HCT116 (cell line): Measurements from ENCODE around the gene FOXL2. TPM values are rescaled to one million over a fixed set of nuclear protein-coding genes. Genes with fewer than 3 reads are reported as not detected.

Experiments
- ATAC-seq: fragments of 200-7000 bp; cut with Tn5 transposase; 2 replicates; pipeline ENCODE4 v1.9.1; 2020; ENCODE audit warnings: mild to moderate bottlenecking, moderate library complexity
- BruUV-seq: library from RNA; stranded (reverse); fragments of 400-500 nt; replicated peaks from 2 replicates; lab custom pipeline; 2021; lab: Mats Ljungman, UMichigan
- CTCF ChIA-PET: fragments of 300-600 bp; sonication (Branson Sonifier 250); formaldehyde crosslinking; loops from one replicate; lab custom pipeline; 2021; ENCODE audit warnings: antibody characterized with exemption; lab: Charles Lee
- POLR2A ChIA-PET: fragments of 300-600, 350-600 bp; sonication (Branson Sonifier 250); formaldehyde crosslinking; loops from one replicate; lab custom pipeline; 2021; ENCODE audit warnings: antibody characterized with exemption; lab: Charles Lee
- RAD21 ChIA-PET, 2 experiments: fragments of 300-600 bp; sonication (Branson Sonifier 250); formaldehyde crosslinking; loops; one replicate each; lab custom pipeline; 2023; ENCODE audit warnings: low total read pairs in 2 of 2; ENCODE audit not compliant: uncharacterized antibody in 2 of 2, unreplicated experiment in 2 of 2, low non-redundant PET in 1 of 2; lab: Charles Lee
- DNase-seq: peaks from one replicate; pipeline ENCODE4 v3.0.0-alpha.2; 2010; ENCODE audit warnings: low read depth, low spot score
- H2AFZ ChIP-seq: fragments of 200-600 bp; shearing (Covaris generic), sonication (generic); 2 replicates; pipeline ENCODE4 v1.6.1; 2017; ENCODE audit warnings: low read depth, mixed run types, mixed read lengths, antibody characterized with exemption, low read length; ENCODE audit not compliant: poor library complexity, severe bottlenecking
- H3K27ac ChIP-seq: 2 replicates; pipeline ENCODE4 v1.5.1; 2012; ENCODE audit warnings: low read depth, low read length
- H3K27me3 ChIP-seq: fragments of 200-600 bp; sonication (generic); 2 replicates; pipeline ENCODE4 v1.6.1; 2016; ENCODE audit warnings: mixed run types, low read length, mixed read lengths; ENCODE audit not compliant: insufficient read depth
- H3K36me3 ChIP-seq, 2 experiments: fragments of 200-500 bp in 1 of 2; fragments of 200-600 bp in 1 of 2; sonication (Bioruptor generic) in 1 of 2; sonication (generic) in 1 of 2; 2 replicates each; pipeline versions ENCODE4 v1.5.1 to v1.6.1; 2014 to 2016; ENCODE audit warnings: low read length in 2 of 2, inconsistent platforms in 1 of 2, mixed read lengths in 1 of 2, mixed run types in 1 of 2; ENCODE audit not compliant: insufficient read depth in 2 of 2, control insufficient read depth in 1 of 2
- H3K4me1 ChIP-seq, 2 experiments: fragments of 200-600 bp in 1 of 2; sonication (generic) in 1 of 2; 2 replicates each; pipeline versions ENCODE4 v1.5.1 to v1.6.1; 2012 to 2017; ENCODE audit warnings: low read length in 2 of 2, inconsistent platforms in 1 of 2, mild to moderate bottlenecking in 1 of 2, mixed read lengths in 1 of 2, mixed run types in 1 of 2, moderate library complexity in 1 of 2; ENCODE audit not compliant: insufficient read depth in 2 of 2, control insufficient read depth in 1 of 2
- H3K4me2 ChIP-seq: fragments of 200-600 bp; sonication (generic); 2 replicates; pipeline ENCODE4 v1.6.1; 2017; ENCODE audit warnings: mixed run types, low read length, mixed read lengths
- H3K4me3 ChIP-seq, 2 experiments: fragments of 200-600 bp in 1 of 2; sonication (generic) in 1 of 2; replicated peaks in 1 of 2; 2 replicates each; pipeline ENCODE4 v1.5.1; 2011 to 2016; ENCODE audit warnings: low read length in 2 of 2, control low read depth in 1 of 2, low read depth in 1 of 2, mild to moderate bottlenecking in 1 of 2, mixed read lengths in 1 of 2, mixed run types in 1 of 2
- H3K79me2 ChIP-seq: fragments of 200-600 bp; sonication (generic); 2 replicates; pipeline ENCODE4 v1.6.1; 2017; ENCODE audit warnings: mild to moderate bottlenecking, mixed run types, low read length, moderate library complexity, mixed read lengths; ENCODE audit not compliant: insufficient read depth
- H3K9ac ChIP-seq: fragments of 200-600 bp; sonication (generic); 2 replicates; pipeline ENCODE4 v1.6.1; 2016; ENCODE audit warnings: low read length, mixed read lengths
- H3K9me2 ChIP-seq: fragments of 200-600 bp; sonication (generic), shearing (Covaris generic); 2 replicates; pipeline ENCODE4 v1.6.1; 2017; ENCODE audit warnings: mixed run types, mild to moderate bottlenecking, moderate library complexity; ENCODE audit not compliant: insufficient read depth
- H3K9me3 ChIP-seq, 2 experiments: fragments of 200-500 bp in 1 of 2; fragments of 200-600 bp in 1 of 2; sonication (Bioruptor generic) in 1 of 2; sonication (generic) in 1 of 2; 2 replicates each; pipeline ENCODE4 v1.6.1; 2014 to 2017; ENCODE audit warnings: low read length in 2 of 2, mixed read lengths in 2 of 2, inconsistent platforms in 1 of 2, low read depth in 1 of 2, mild to moderate bottlenecking in 1 of 2, mixed run types in 1 of 2, moderate library complexity in 1 of 2; ENCODE audit not compliant: control insufficient read depth in 1 of 2, insufficient read depth in 1 of 2
- H4K20me1 ChIP-seq: fragments of 200-600 bp; sonication (generic), shearing (Covaris generic); 2 replicates; pipeline ENCODE4 v1.6.1; 2017; ENCODE audit warnings: mixed run types, mild to moderate bottlenecking, moderate library complexity; ENCODE audit not compliant: insufficient read depth
- CBX3 ChIP-seq: IDR thresholded peaks from 2 replicates; pipeline ENCODE4 v1.6.1; 2012; ENCODE audit warnings: low read depth
- CTCF ChIP-seq, 3 experiments: fragments of 200-600 bp in 1 of 3; sonication (generic) in 1 of 3; IDR thresholded peaks in 2 of 3; conservative IDR thresholded peaks in 1 of 3; 2 replicates each; pipeline ENCODE4 v1.5.1; 2012 to 2017; ENCODE audit warnings: low read depth in 2 of 3, low read length in 2 of 3, antibody characterized with exemption in 1 of 3, borderline replicate concordance in 1 of 3, control low read depth in 1 of 3, mild to moderate bottlenecking in 1 of 3, mixed read lengths in 1 of 3, mixed run types in 1 of 3, moderate library complexity in 1 of 3; ENCODE audit not compliant: insufficient read depth in 1 of 3
- EGR1 ChIP-seq: IDR thresholded peaks from 2 replicates; pipeline ENCODE4 v1.6.1; 2012; ENCODE audit warnings: low read depth
- EZH2 ChIP-seq: fragments of 200-600 bp; sonication (generic); IDR thresholded peaks from 2 replicates; pipeline ENCODE4 v1.6.1; 2017; ENCODE audit warnings: antibody characterized with exemption, mixed run types
- JUND ChIP-seq: IDR thresholded peaks from 2 replicates; pipeline ENCODE4 v1.6.1; 2012
- REST ChIP-seq: IDR thresholded peaks from 2 replicates; pipeline ENCODE4 v1.6.1; 2012; ENCODE audit warnings: low read depth
- SP1 ChIP-seq: IDR thresholded peaks from 2 replicates; pipeline ENCODE4 v1.6.1; 2012; ENCODE audit warnings: low read depth
- TCF7L2 ChIP-seq: IDR thresholded peaks from 2 replicates; pipeline ENCODE4 v1.7.0; 2011; ENCODE audit warnings: borderline replicate concordance, inconsistent platforms; ENCODE audit not compliant: insufficient read depth, insufficient read length; ENCODE audit errors: extremely low read depth
- intact Hi-C: fragments of 100-400 bp; cut with micrococcal nuclease; formaldehyde crosslinking; loops from 2 replicates; pipeline ENCODE4 v1.10.0; 2022
- total RNA-seq: library from RNA; stranded (reverse); gene quantifications from one replicate; pipeline ENCODE4 v1.2.1, GENCODE V29; 2021; ENCODE audit not compliant: unreplicated experiment

The FOXL2 gene
- total RNA-seq, 1 experiment from 2014 or later, result not detected

GRCh38 chr3:138960417-138960852 lies 13.5 kb upstream of the FOXL2 start:
- H3K9me2 ChIP-seq, result no peaks in the 10 kb centered on the region
- no peaks in the 10 kb centered on the region for H4K20me1 ChIP-seq
- no peak overlapping the region for H3K4me3 ChIP-seq
- ATAC-seq (no peak), DNase-seq (no peak)
- H3K27me3 ChIP-seq, result no peaks in the 10 kb centered on the region
- TF ChIP-seq TCF7L2 (no peak), CTCF (IDR thresholded peaks at IDR 0.05 in 2 of 3, conservative IDR thresholded peaks at IDR 0.05 in 1 of 3; ENCODE audit: borderline replicate concordance in 1 of 3, insufficient read depth in 1 of 3, low read depth in 2 of 3, low read length in 2 of 3) (no peak), EZH2 (no peak), REST (no peak), CBX3 (no peak), JUND (no peak), EGR1 (no peak), SP1 (no peak)
- no peak overlapping the region for H3K9ac ChIP-seq
- ChIA-PET CTCF (interaction anchor here (1.2 to 3.1 kb wide), 3 partner anchors 11 to 37 kb away, joined by 3 to 9 read pairs (median 8); no protein-coding TSS in a partner anchor), POLR2A (no interaction called here), RAD21 (interaction anchor here in 1 of 2 experiments (1.1 kb wide), 1 partner anchor 18 kb away, joined by 3 read pairs; no protein-coding TSS in a partner anchor)
- H3K9me3 ChIP-seq, result no peaks in the 10 kb centered on the region
- H3K79me2 ChIP-seq, result no peaks in the 10 kb centered on the region
- intact Hi-C loops, result no loop called here
- no peak overlapping the region for H3K27ac ChIP-seq
- no TSS peak for BruUV-seq
- H3K4me1 ChIP-seq, result no peaks in the 10 kb centered on the region
- H3K4me2 ChIP-seq, result no peak overlapping the region
- no peaks in the 10 kb centered on the region for H3K36me3 ChIP-seq
- H2AFZ ChIP-seq, result no peak overlapping the region
